22Rv1 (cell line): ENCODE data around the gene PANK3.

Experiments used
- CTCF ChIP-seq: fragments of 450-650 bp; IDR thresholded peaks from 2 replicates; pipeline ENCODE4 v1.5.1; 2017; ENCODE audit warnings: mild to moderate bottlenecking
- ZFX ChIP-seq: fragments of 450-650 bp; IDR thresholded peaks from 2 replicates; pipeline ENCODE4 v1.6.1; 2017; ENCODE audit warnings: antibody characterized with exemption, borderline replicate concordance

GRCh38 chr5:168578538-168579487 lies at the start of gene PANK3:
- TF ChIP-seq CTCF (no peak), ZFX (no peak)
